Smooth muscle cell (in vitro differentiated cells): ENCODE results near the gene PLSCR1. TPM values are rescaled to one million over a fixed set of nuclear protein-coding genes. Genes with fewer than 3 reads are reported as not detected.

Experiments
- DNase-seq: peaks from one replicate; lab custom pipeline; 2025; ENCODE audit not compliant: unreplicated experiment; lab: John Stamatoyannopoulos, UW
- H2AFZ ChIP-seq: fragments of 200-600 bp; sonication (generic); 2 replicates; pipeline ENCODE4 v1.6.0; 2016; ENCODE audit warnings: antibody characterized with exemption, low read depth, mild to moderate bottlenecking
- H3F3A ChIP-seq: fragments of 200-600 bp; sonication (generic); 2 replicates; pipeline ENCODE4 v1.6.0; 2017; ENCODE audit warnings: antibody characterized with exemption, low read depth
- H3K27ac ChIP-seq: fragments of 200-600 bp; sonication (generic); 2 replicates; pipeline ENCODE4 v1.5.1; 2016; ENCODE audit warnings: low read depth, mild to moderate bottlenecking
- H3K27me3 ChIP-seq: fragments of 200-600 bp; sonication (generic); 2 replicates; pipeline ENCODE4 v1.6.1; 2016; ENCODE audit warnings: low read depth, mild to moderate bottlenecking
- H3K36me3 ChIP-seq: fragments of 200-600 bp; sonication (generic); 2 replicates; pipeline ENCODE4 v1.5.1; 2016; ENCODE audit warnings: low read depth
- H3K4me1 ChIP-seq: fragments of 200-600 bp; sonication (generic); 2 replicates; pipeline ENCODE4 v1.5.1; 2016; ENCODE audit warnings: low read depth
- H3K4me2 ChIP-seq: fragments of 200-600 bp; sonication (generic); 2 replicates; pipeline ENCODE4 v1.6.0; 2016; ENCODE audit warnings: mild to moderate bottlenecking
- H3K4me3 ChIP-seq: fragments of 200-600 bp; sonication (generic); 2 replicates; pipeline ENCODE4 v1.5.1; 2016; ENCODE audit warnings: mild to moderate bottlenecking
- H3K79me2 ChIP-seq: fragments of 200-600 bp; sonication (generic); 2 replicates; pipeline ENCODE4 v1.6.0; 2016; ENCODE audit warnings: low read depth, mild to moderate bottlenecking
- H3K9ac ChIP-seq: fragments of 200-600 bp; sonication (generic); 2 replicates; pipeline ENCODE4 v1.6.0; 2016; ENCODE audit warnings: low read depth
- H3K9me3 ChIP-seq: fragments of 200-600 bp; sonication (generic); replicated peaks from 2 replicates; pipeline ENCODE4 v1.5.1; 2016; ENCODE audit warnings: low read depth
- H4K20me1 ChIP-seq: fragments of 200-600 bp; sonication (generic); 2 replicates; pipeline ENCODE4 v1.6.0; 2016; ENCODE audit warnings: low read depth
- WGBS: methylation state at CpG from one replicate; pipeline ENCODE4 v1.1.7; 2016; ENCODE audit warnings: low lambda C conversion rate; 5-methylcytosine and 5-hydroxymethylcytosine counted together
- polyA plus RNA-seq: library from polyadenylated mRNA; unstranded; fragments of >200 nt; fragmentation: Nextera tagmentation; extraction: Ambion mirVana; gene quantifications from 2 replicates; pipeline ENCODE4 v1.2.1, GENCODE V29; 2016
- total RNA-seq: library from RNA; depleted of rRNA; stranded (reverse); fragments of >200 nt; gene quantifications from 2 replicates; pipeline ENCODE4 v1.2.3, GENCODE V29; 2014
- TF ChIP-seq, protein P1 (sequence below): fragments of 200-600 bp; sonication (generic); IDR thresholded peaks from 2 replicates; pipeline ENCODE4 v1.5.1; 2017; ENCODE audit warnings: borderline replicate concordance, mild to moderate bottlenecking, antibody characterized with exemption; ENCODE audit not compliant: insufficient read depth, poor library complexity, severe bottlenecking

Gene PLSCR1
- total and polyA plus RNA-seq, 2 experiments from 2014 or later, result 21.6 to 36.7 TPM

- Histone ChIP-seq H3F3A (no peaks in the 10 kb centered on the region), H3K9ac (no peak overlapping the region), H3K9me3 (no peaks in the 10 kb centered on the region), H3K79me2 (no peaks in the 10 kb centered on the region), H3K27me3 (no peaks in the 10 kb centered on the region), H2AFZ (no peak overlapping the region), H3K4me1 (no peaks in the 10 kb centered on the region), H3K27ac (no peak overlapping the region), H4K20me1 (no peaks in the 10 kb centered on the region), H3K4me2 (no peak overlapping the region), H3K4me3 (no peak overlapping the region), H3K36me3 (no peaks in the 10 kb centered on the region)
- TF ChIP-seq, protein P1, sequence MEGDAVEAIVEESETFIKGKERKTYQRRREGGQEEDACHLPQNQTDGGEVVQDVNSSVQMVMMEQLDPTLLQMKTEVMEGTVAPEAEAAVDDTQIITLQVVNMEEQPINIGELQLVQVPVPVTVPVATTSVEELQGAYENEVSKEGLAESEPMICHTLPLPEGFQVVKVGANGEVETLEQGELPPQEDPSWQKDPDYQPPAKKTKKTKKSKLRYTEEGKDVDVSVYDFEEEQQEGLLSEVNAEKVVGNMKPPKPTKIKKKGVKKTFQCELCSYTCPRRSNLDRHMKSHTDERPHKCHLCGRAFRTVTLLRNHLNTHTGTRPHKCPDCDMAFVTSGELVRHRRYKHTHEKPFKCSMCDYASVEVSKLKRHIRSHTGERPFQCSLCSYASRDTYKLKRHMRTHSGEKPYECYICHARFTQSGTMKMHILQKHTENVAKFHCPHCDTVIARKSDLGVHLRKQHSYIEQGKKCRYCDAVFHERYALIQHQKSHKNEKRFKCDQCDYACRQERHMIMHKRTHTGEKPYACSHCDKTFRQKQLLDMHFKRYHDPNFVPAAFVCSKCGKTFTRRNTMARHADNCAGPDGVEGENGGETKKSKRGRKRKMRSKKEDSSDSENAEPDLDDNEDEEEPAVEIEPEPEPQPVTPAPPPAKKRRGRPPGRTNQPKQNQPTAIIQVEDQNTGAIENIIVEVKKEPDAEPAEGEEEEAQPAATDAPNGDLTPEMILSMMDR, result no peak
- DNase-seq, result no peak
- WGBS, result 90% methylated on average over 7 of the region's 7 CpGs
These were observed 9.8 kb upstream of the PLSCR1 start for GRCh38 chr3:146554151-146554760.

- peak overlapping the region; percentile 58 for H3K4me2 ChIP-seq
- no peaks in the 10 kb centered on the region for H3K79me2 ChIP-seq
- H3K4me3 ChIP-seq, result no peak overlapping the region
- no peaks in the 10 kb centered on the region for H3K36me3 ChIP-seq
- no peaks in the 10 kb centered on the region for H4K20me1 ChIP-seq
- 60% methylated on average over 5 of the region's 5 CpGs for WGBS
- no peak for DNase-seq
- H3K9me3 ChIP-seq, result no peaks in the 10 kb centered on the region
- H3K9ac ChIP-seq, result no peak overlapping the region
- H3F3A ChIP-seq, result no peaks in the 10 kb centered on the region
- no peaks in the 10 kb centered on the region for H3K27me3 ChIP-seq
- TF ChIP-seq, protein P1, result no peak
- no peaks in the 10 kb centered on the region for H3K4me1 ChIP-seq
- no peak overlapping the region for H3K27ac ChIP-seq
- H2AFZ ChIP-seq, result no peak overlapping the region
These were observed 6.5 kb upstream of the PLSCR1 start for GRCh38 chr3:146550743-146551510.

- DNase-seq, result no peak
- H3F3A ChIP-seq, result no peaks in the 10 kb centered on the region
- no peaks in the 10 kb centered on the region for H3K4me1 ChIP-seq
- H2AFZ ChIP-seq, result no peak overlapping the region
- H3K4me3 ChIP-seq, result no peak overlapping the region
- H3K36me3 ChIP-seq, result no peaks in the 10 kb centered on the region
- TF ChIP-seq, protein P1, result no peak
- H3K9ac ChIP-seq, result no peak overlapping the region
- H3K27me3 ChIP-seq, result no peaks in the 10 kb centered on the region
- no peaks in the 10 kb centered on the region for H4K20me1 ChIP-seq
- no peaks in the 10 kb centered on the region for H3K9me3 ChIP-seq
- no peaks in the 10 kb centered on the region for H3K79me2 ChIP-seq
- no peak overlapping the region for H3K27ac ChIP-seq
- no peak overlapping the region for H3K4me2 ChIP-seq
These were observed 5.7 kb upstream of the PLSCR1 start for GRCh38 chr3:146550070-146550615.
